GM12874 (cell line): ENCODE data around the gene NOX4.

Experiments used
- CTCF ChIP-seq: IDR thresholded peaks from 2 replicates; pipeline ENCODE4 v1.5.1; 2011; ENCODE audit warnings: low read depth, mild to moderate bottlenecking, control low read depth, low read length, moderate library complexity; ENCODE audit not compliant: insufficient read depth

The NOX4 gene

GRCh38 chr11:89321401-89321800 is 169.8 kb downstream of the NOX4 start:
- no peak for TF ChIP-seq CTCF

- no peak for TF ChIP-seq CTCF
Observed at GRCh38 chr11:89293965-89294679, 197.1 kb downstream of the NOX4 start.

DNA sequence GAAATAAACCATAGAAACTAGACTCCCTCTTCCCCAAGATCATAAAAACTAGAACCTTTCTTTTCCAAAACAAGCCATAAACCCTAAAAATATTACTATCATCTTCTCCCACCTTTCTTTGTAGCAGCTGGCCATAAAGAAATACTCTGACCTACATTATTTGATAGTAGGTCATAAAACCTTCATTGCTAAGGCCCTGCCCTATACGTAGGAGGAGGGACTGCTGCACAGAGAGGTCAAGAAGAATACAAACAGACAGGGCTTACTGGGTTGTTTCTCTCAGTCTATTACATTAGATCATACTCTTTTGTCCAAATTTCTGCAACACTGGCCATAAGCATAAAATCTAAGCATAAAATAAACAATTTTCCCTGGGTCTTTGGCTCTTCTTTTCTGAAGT is 212.0 kb downstream of the NOX4 start:
- TF ChIP-seq CTCF, result no peak

- TF ChIP-seq CTCF, result no peak
Observed at GRCh38 chr11:89275966-89276365, 215.2 kb downstream of the NOX4 start.
